ENCODE measurements around the gene TTC27. TPM values are rescaled to one million over a fixed set of nuclear protein-coding genes. Genes with fewer than 3 reads are reported as not detected.

The TTC27 gene
- total RNA-seq, 1 donor from 2014 or later: 18.4 TPM

DNA sequence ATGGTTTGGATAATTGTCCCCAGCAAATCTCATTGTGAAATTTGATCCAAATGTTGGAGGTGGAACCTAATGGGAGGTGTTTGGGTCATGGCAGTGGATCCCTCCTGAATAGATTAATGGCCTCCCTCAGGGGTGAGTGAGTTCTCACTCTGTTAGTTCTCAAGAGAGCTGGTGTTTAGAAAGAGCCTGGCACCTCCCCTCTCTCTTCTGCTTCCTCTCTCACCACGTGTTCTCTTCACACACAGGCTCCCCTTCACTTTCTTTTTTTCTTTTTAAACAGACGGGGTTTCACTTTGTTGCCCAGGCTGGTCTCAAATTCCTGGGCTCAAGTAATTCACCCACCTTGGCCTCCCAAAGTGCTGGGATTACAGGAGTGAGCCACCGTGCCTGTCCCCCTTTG lies 207.3 kb downstream of the TTC27 start:
- Mint-ChIP-seq H3K27me3 (ENCODE audit: low read depth) (no peaks in the 10 kb centered on the region), H3K27ac (peak overlapping the region; percentile 65), H3K36me3 (peaks cover under 1% of the 10 kb centered on the region), H3K4me1 (peaks cover 59% of the 10 kb centered on the region), H3K4me3 (no peak overlapping the region), H3K9me3 (peaks cover 4% of the 10 kb centered on the region)
- TF ChIP-seq, protein P1, sequence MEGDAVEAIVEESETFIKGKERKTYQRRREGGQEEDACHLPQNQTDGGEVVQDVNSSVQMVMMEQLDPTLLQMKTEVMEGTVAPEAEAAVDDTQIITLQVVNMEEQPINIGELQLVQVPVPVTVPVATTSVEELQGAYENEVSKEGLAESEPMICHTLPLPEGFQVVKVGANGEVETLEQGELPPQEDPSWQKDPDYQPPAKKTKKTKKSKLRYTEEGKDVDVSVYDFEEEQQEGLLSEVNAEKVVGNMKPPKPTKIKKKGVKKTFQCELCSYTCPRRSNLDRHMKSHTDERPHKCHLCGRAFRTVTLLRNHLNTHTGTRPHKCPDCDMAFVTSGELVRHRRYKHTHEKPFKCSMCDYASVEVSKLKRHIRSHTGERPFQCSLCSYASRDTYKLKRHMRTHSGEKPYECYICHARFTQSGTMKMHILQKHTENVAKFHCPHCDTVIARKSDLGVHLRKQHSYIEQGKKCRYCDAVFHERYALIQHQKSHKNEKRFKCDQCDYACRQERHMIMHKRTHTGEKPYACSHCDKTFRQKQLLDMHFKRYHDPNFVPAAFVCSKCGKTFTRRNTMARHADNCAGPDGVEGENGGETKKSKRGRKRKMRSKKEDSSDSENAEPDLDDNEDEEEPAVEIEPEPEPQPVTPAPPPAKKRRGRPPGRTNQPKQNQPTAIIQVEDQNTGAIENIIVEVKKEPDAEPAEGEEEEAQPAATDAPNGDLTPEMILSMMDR (IDR thresholded peaks at IDR 0.05; ENCODE audit: unreplicated experiment): no peak
- no peak for DNase-seq (ENCODE audit: low spot score in 2 of 2, unreplicated experiment in 2 of 2)

DNA sequence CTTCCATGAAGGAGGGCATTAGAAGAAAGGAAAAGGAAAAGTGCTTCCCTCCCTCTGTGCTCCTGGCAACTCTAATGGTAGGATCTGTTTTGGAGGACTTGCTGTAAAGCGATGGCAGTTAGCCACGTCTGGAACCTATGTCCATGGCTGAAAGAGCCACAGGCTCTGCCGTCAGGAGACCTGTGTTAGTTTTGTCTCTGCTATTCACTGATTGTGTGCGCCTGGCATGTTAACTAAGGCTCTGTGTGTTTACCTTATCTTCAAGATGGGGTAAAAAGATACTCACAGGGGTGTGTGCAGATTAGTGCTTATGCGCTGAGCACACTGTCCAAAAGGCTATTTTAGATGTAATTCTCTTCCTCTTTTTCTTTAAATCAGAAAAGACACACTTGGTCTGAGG lies 209.1 kb downstream of the TTC27 start:
- H3K9me3 Mint-ChIP-seq: no peaks in the 10 kb centered on the region
- H3K27ac Mint-ChIP-seq: peak overlapping the region; percentile 85
- H3K4me1 Mint-ChIP-seq: peaks cover 51% of the 10 kb centered on the region
- DNase-seq (ENCODE audit: low spot score in 2 of 2, unreplicated experiment in 2 of 2): no peak
- H3K4me3 Mint-ChIP-seq: no peak overlapping the region
- H3K27me3 Mint-ChIP-seq (ENCODE audit: low read depth): no peaks in the 10 kb centered on the region
- no peaks in the 10 kb centered on the region for H3K36me3 Mint-ChIP-seq
- TF ChIP-seq, protein P1 (IDR thresholded peaks at IDR 0.05; ENCODE audit: unreplicated experiment): no peak

DNA sequence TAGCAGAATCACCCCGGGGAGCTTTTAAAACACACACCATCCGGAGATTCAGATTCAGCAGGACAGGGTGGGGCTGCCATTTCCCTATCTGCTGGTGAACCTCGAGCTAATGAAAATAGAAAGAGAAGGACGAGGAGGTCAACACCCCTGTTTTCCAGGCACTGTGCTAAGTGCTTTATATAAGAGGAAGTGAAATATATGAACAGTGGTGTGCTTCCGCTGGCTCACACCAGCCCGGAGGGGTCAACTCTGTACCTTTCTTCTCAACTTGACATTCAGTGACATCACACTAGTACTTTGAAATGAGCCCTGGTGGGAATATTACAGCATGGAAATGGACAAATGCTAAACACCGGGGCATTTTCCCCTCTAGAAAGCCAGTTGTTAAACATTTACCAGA lies 210.6 kb downstream of the TTC27 start:
- Mint-ChIP-seq H3K27me3 (ENCODE audit: low read depth) (no peaks in the 10 kb centered on the region), H3K4me3 (no peak overlapping the region), H3K27ac (no peak overlapping the region), H3K9me3 (peaks cover 2% of the 10 kb centered on the region), H3K36me3 (peaks cover under 1% of the 10 kb centered on the region), H3K4me1 (peaks cover 43% of the 10 kb centered on the region)
- DNase-seq (ENCODE audit: low spot score in 2 of 2, unreplicated experiment in 2 of 2): no peak
- TF ChIP-seq, protein P1 (IDR thresholded peaks at IDR 0.05; ENCODE audit: unreplicated experiment): no peak

DNA sequence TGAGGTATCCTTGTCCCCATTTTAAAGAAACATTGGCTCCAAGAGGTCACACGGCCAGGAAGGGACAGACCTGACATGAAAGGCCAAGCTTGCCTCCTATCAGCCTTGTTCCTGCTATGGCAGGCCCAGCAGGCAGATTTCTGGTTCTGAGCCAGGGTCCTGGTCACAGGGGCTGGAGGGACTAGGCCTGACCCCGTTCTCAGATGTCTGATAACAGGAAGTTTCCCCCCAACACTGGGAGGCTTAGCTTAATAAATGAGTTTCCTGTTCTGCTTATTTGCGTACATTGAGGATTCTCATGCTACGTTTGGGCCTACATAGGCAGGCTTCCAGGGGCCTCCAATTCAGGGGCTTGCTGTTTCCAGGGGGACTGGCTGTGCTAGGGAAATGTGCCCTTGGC lies 211.1 kb downstream of the TTC27 start:
- Mint-ChIP-seq H3K36me3 (peaks cover 5% of the 10 kb centered on the region), H3K27me3 (ENCODE audit: low read depth) (no peaks in the 10 kb centered on the region), H3K4me3 (no peak overlapping the region), H3K9me3 (peaks cover 7% of the 10 kb centered on the region), H3K4me1 (peaks cover 39% of the 10 kb centered on the region), H3K27ac (peak overlapping the region; percentile 37)
- TF ChIP-seq, protein P1 (IDR thresholded peaks at IDR 0.05; ENCODE audit: unreplicated experiment): no peak
- no peak for DNase-seq (ENCODE audit: low spot score in 2 of 2, unreplicated experiment in 2 of 2)

DNA sequence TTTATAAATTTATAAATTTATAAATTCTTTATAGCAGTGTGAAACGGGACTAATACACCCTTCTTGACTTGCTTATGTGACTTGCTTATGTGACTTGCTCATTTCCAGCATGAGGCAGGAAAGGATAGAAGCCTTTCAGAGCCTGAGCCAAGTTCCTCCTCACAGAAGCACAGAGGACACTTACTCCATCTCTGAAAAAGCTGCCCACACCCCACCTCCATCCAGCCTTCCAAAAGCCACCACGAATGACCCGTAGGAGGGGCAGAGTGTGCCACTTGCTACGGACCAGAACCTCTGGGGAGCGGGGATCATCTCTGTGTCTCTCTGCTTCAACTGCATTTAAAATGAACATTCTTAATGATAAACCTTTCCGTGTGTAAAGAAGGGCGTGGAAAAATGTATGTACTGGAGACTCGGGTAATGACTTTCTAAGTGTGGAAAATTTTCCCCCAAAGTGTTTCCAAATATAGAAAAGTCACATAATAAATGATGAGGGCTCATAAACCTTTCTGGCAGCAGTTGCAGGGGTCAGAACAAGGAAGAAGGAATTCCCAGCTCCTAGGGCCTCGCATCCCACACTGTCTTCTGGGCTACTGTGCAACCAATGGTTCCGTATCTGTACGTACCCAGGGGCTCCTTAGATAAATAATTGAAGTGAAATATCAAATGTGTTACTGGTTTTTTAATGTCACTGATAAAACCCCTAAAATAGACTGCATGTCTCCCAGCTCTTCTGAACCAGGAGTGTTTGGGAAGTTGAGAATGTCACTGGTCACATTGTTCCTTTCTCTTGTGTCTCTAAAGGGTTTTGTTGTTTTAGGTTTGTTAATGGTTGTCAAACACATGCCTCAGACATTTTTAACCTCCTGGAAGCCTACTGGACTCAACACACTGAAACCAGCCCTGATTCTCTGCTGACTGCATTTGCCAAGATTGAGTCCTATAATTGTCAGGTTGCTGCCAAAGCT lies 214.4 kb downstream of the TTC27 start:
- peaks cover 17% of the 10 kb centered on the region for H3K4me1 Mint-ChIP-seq
- H3K4me3 Mint-ChIP-seq: no peak overlapping the region
- no peak overlapping the region for H3K27ac Mint-ChIP-seq
- DNase-seq (ENCODE audit: low spot score in 2 of 2, unreplicated experiment in 2 of 2): no peak
- peaks cover 14% of the 10 kb centered on the region for H3K36me3 Mint-ChIP-seq
- H3K27me3 Mint-ChIP-seq (ENCODE audit: low read depth): no peaks in the 10 kb centered on the region
- TF ChIP-seq, protein P1 (IDR thresholded peaks at IDR 0.05; ENCODE audit: unreplicated experiment): no peak
- H3K9me3 Mint-ChIP-seq: peaks cover 28% of the 10 kb centered on the region

All from mesothelial cell of epicardium (in vitro differentiated cells).